H1 (cell line): ENCODE data around the gene PDZD2. TPM values are rescaled to one million over a fixed set of nuclear protein-coding genes. Genes with fewer than 3 reads are reported as not detected.

ENCODE experiments used
- CTCF ChIA-PET: fragments of 300-600 bp; sonication (Branson Sonifier 250); formaldehyde crosslinking; loops from one replicate; lab custom pipeline; 2021; ENCODE audit not compliant: partially characterized antibody; lab: Charles Lee
- POLR2A ChIA-PET: fragments of 300-600 bp; sonication (Branson Sonifier 250); formaldehyde crosslinking; loops from one replicate; lab custom pipeline; 2021; ENCODE audit warnings: inconsistent platforms; ENCODE audit not compliant: partially characterized antibody; lab: Charles Lee
- DNase-seq, 2 experiments: peaks; one replicate each; pipeline versions ENCODE4 v3.0.0 to v3.0.0-alpha.2; 2010 to 2022; ENCODE audit warnings: low spot score in 2 of 2, low read depth in 1 of 2, mixed read lengths in 1 of 2
- FAIRE-seq: peaks from 2 replicates; lab custom pipeline; 2011; peaks lifted over from hg19 to GRCh38; lab: Jason Lieb, UNC
- H2AFZ ChIP-seq: 2 replicates; pipeline ENCODE4 v1.8.1; 2012; ENCODE audit warnings: low read length, inconsistent platforms
- H2AK5ac ChIP-seq: 2 replicates; pipeline ENCODE4 v1.6.1; 2013; ENCODE audit warnings: low read depth, low read length
- H2BK120ac ChIP-seq: replicated peaks from 2 replicates; pipeline ENCODE3; 2013; ENCODE audit warnings: low read depth, low read length, inconsistent platforms
- H2BK12ac ChIP-seq: 2 replicates; pipeline ENCODE4 v1.6.1; 2013; ENCODE audit warnings: low read depth, low read length
- H2BK15ac ChIP-seq: 2 replicates; pipeline ENCODE4 v1.6.1; 2013; ENCODE audit warnings: low read length
- H2BK20ac ChIP-seq: 2 replicates; pipeline ENCODE4 v1.6.1; 2013; ENCODE audit warnings: low read length
- H2BK5ac ChIP-seq: 2 replicates; pipeline ENCODE4 v1.6.1; 2013; ENCODE audit warnings: low read depth, low read length
- H3K14ac ChIP-seq: 2 replicates; pipeline ENCODE4 v1.6.1; 2013; ENCODE audit warnings: inconsistent platforms; ENCODE audit not compliant: insufficient read length
- H3K18ac ChIP-seq: 2 replicates; pipeline ENCODE4 v1.6.1; 2013; ENCODE audit warnings: low read length; ENCODE audit errors: extremely low read depth
- H3K23ac ChIP-seq: 2 replicates; pipeline ENCODE4 v1.6.1; 2013; ENCODE audit warnings: inconsistent platforms; ENCODE audit not compliant: insufficient read length
- H3K23me2 ChIP-seq: 2 replicates; pipeline ENCODE4 v1.6.1; 2013; ENCODE audit warnings: low read depth, low read length
- H3K27ac ChIP-seq: 2 replicates; pipeline ENCODE4 v1.6.1; 2011; ENCODE audit warnings: low read depth, low read length, inconsistent platforms
- H3K27me3 ChIP-seq, 4 experiments: replicated peaks in 1 of 4; 1 replicate in 1 of 4; 2 replicates in 3 of 4; pipeline versions ENCODE4 v1.6.1 to v1.8.1; 2011 to 2013; ENCODE audit warnings: low read length in 3 of 4, mild to moderate bottlenecking in 3 of 4, inconsistent platforms in 2 of 4, mixed read lengths in 2 of 4, moderate library complexity in 1 of 4; ENCODE audit not compliant: control insufficient read depth in 3 of 4, insufficient read depth in 3 of 4; ENCODE audit errors: extremely low read depth in 1 of 4
- H3K36me3 ChIP-seq, 4 experiments: 2 replicates each; pipeline versions ENCODE4 v1.6.1 to v1.8.1; 2011 to 2013; ENCODE audit warnings: mild to moderate bottlenecking in 4 of 4, low read length in 3 of 4, moderate library complexity in 2 of 4, control low read depth in 1 of 4, inconsistent platforms in 1 of 4; ENCODE audit not compliant: insufficient read depth in 4 of 4, control insufficient read depth in 2 of 4
- H3K4ac ChIP-seq: replicated peaks from 2 replicates; pipeline ENCODE3; 2013; ENCODE audit warnings: low read length, low read depth, mixed read lengths, inconsistent platforms; ENCODE audit not compliant: insufficient read length
- H3K4me1 ChIP-seq, 4 experiments: replicated peaks in 1 of 4; 1 replicate in 1 of 4; 2 replicates in 3 of 4; pipeline versions ENCODE4 v1.6.1 to v1.8.1; 2011 to 2013; ENCODE audit warnings: low read length in 3 of 4, inconsistent platforms in 2 of 4, mixed read lengths in 1 of 4; ENCODE audit not compliant: insufficient read depth in 4 of 4, control insufficient read depth in 3 of 4
- H3K4me2 ChIP-seq, 2 experiments: 2 replicates each; pipeline versions ENCODE4 v1.6.1 to v1.8.1; 2011 to 2013; ENCODE audit warnings: low read depth in 2 of 2, low read length in 2 of 2, control low read depth in 1 of 2, inconsistent platforms in 1 of 2, mild to moderate bottlenecking in 1 of 2; ENCODE audit not compliant: insufficient read depth in 1 of 2
- H3K4me3 ChIP-seq, 4 experiments: fragments of 200-600, 300-600 bp in 1 of 4; sonication (generic), shearing (Covaris generic), sonication (Bioruptor Twin) in 1 of 4; 2 replicates each; pipeline versions ENCODE4 v1.5.1 to v1.8.1; 2011 to 2016; ENCODE audit warnings: low read length in 4 of 4, low read depth in 3 of 4, control low read depth in 2 of 4, inconsistent platforms in 2 of 4, mild to moderate bottlenecking in 2 of 4, mixed read lengths in 1 of 4, moderate library complexity in 1 of 4; ENCODE audit not compliant: insufficient read depth in 2 of 4; ENCODE audit errors: extremely low read depth in 1 of 4
- H3K56ac ChIP-seq: replicated peaks from 2 replicates; pipeline ENCODE3; 2013; ENCODE audit warnings: low read depth, mild to moderate bottlenecking, mixed read lengths, low read length, inconsistent platforms; ENCODE audit not compliant: insufficient read length
- H3K79me1 ChIP-seq: 2 replicates; pipeline ENCODE4 v1.6.1; 2013; ENCODE audit warnings: low read depth, low read length, control low read depth
- H3K79me2 ChIP-seq, 2 experiments: 2 replicates each; pipeline versions ENCODE4 v1.6.1 to v1.8.1; 2012 to 2013; ENCODE audit warnings: low read length in 2 of 2, mild to moderate bottlenecking in 2 of 2, inconsistent platforms in 1 of 2; ENCODE audit not compliant: insufficient read depth in 2 of 2, control insufficient read depth in 1 of 2
- H3K9ac ChIP-seq, 4 experiments: replicated peaks in 1 of 4; 1 replicate in 1 of 4; 2 replicates in 3 of 4; pipeline versions ENCODE4 v1.6.1 to v1.8.1; 2011 to 2013; ENCODE audit warnings: low read depth in 3 of 4, low read length in 3 of 4, control low read depth in 2 of 4, mild to moderate bottlenecking in 2 of 4, moderate library complexity in 2 of 4, inconsistent platforms in 1 of 4; ENCODE audit errors: extremely low read depth in 1 of 4
- H3K9me3 ChIP-seq, 2 experiments: 2 replicates each; pipeline versions ENCODE4 v1.6.1 to v1.8.1; 2012 to 2013; ENCODE audit warnings: mild to moderate bottlenecking in 2 of 2, moderate library complexity in 2 of 2, control low read depth in 1 of 2, inconsistent platforms in 1 of 2, low read depth in 1 of 2, low read length in 1 of 2, mixed read lengths in 1 of 2; ENCODE audit not compliant: insufficient read depth in 2 of 2
- H4K20me1 ChIP-seq, 2 experiments: replicated peaks in 1 of 2; 2 replicates each; pipeline versions ENCODE3 to v1.8.1; 2011 to 2013; ENCODE audit warnings: inconsistent platforms in 2 of 2, low read length in 2 of 2, mild to moderate bottlenecking in 1 of 2; ENCODE audit not compliant: insufficient read depth in 2 of 2, control insufficient read depth in 1 of 2
- H4K5ac ChIP-seq: 2 replicates; pipeline ENCODE4 v1.6.1; 2013; ENCODE audit warnings: low read length, low read depth, mixed read lengths, inconsistent platforms; ENCODE audit not compliant: insufficient read length
- H4K8ac ChIP-seq: 2 replicates; pipeline ENCODE4 v1.8.0; 2013; ENCODE audit warnings: mild to moderate bottlenecking, moderate library complexity, low read length, inconsistent platforms; ENCODE audit not compliant: insufficient read depth; ENCODE audit errors: extremely low read depth
- H4K91ac ChIP-seq: replicated peaks from 2 replicates; pipeline ENCODE3; 2013; ENCODE audit warnings: low read length, mixed read lengths, inconsistent platforms; ENCODE audit not compliant: insufficient read length
- CHD2 ChIP-seq: IDR thresholded peaks from 2 replicates; pipeline ENCODE4 v1.6.1; 2012; ENCODE audit warnings: low read length, improper control_type of control experiment
- HDAC6 ChIP-seq: IDR thresholded peaks from one replicate; pipeline ENCODE4 v1.7.1; 2012; ENCODE audit warnings: low read depth, mild to moderate bottlenecking, inconsistent platforms, low read length, moderate library complexity
- JUND ChIP-seq: IDR thresholded peaks from 2 replicates; pipeline ENCODE4 v1.6.1; 2011; ENCODE audit warnings: mild to moderate bottlenecking, improper control_type of control experiment, low read length
- MAFK ChIP-seq: IDR thresholded peaks from 2 replicates; pipeline ENCODE4 v1.6.1; 2012; ENCODE audit warnings: low read depth, mild to moderate bottlenecking, improper control_type of control experiment, low read length
- NANOG ChIP-seq: IDR thresholded peaks from 2 replicates; pipeline ENCODE4 v1.6.1; 2011; ENCODE audit warnings: low read length, low read depth, mild to moderate bottlenecking, inconsistent platforms; ENCODE audit not compliant: insufficient read depth, poor library complexity, severe bottlenecking
- PHF8 ChIP-seq: fragments of 200-600 bp; sonication (generic); conservative IDR thresholded peaks from 2 replicates; pipeline ENCODE4 v1.7.1; 2012; ENCODE audit warnings: low read depth, mild to moderate bottlenecking, inconsistent platforms, low read length, moderate library complexity
- POLR2A ChIP-seq, 2 experiments: IDR thresholded peaks; 1 replicate in 1 of 2; 2 replicates in 1 of 2; pipeline ENCODE4 v1.6.1; 2011; ENCODE audit warnings: low read depth in 2 of 2, low read length in 2 of 2, mild to moderate bottlenecking in 2 of 2; ENCODE audit errors: control extremely low read depth in 1 of 2
- POLR2AphosphoS5 ChIP-seq: IDR thresholded peaks from 2 replicates; pipeline ENCODE4 v1.6.1; 2011; ENCODE audit warnings: low read depth, low read length
- POU5F1 ChIP-seq: IDR thresholded peaks from 2 replicates; pipeline ENCODE4 v1.6.1; 2011; ENCODE audit warnings: low read depth, mild to moderate bottlenecking, low read length, moderate library complexity
- RAD21 ChIP-seq, 2 experiments: IDR thresholded peaks in 1 of 2; conservative IDR thresholded peaks in 1 of 2; 2 replicates each; pipeline ENCODE4 v1.6.1; 2011; ENCODE audit warnings: low read depth in 2 of 2, low read length in 2 of 2, improper control_type of control experiment in 1 of 2, inconsistent platforms in 1 of 2, mild to moderate bottlenecking in 1 of 2, moderate library complexity in 1 of 2
- SUZ12 ChIP-seq: fragments of 200-600 bp; sonication (generic); IDR thresholded peaks from 2 replicates; pipeline ENCODE4 v1.6.1; 2012; ENCODE audit warnings: mild to moderate bottlenecking, inconsistent platforms, low read length, moderate library complexity, mixed read lengths
- YY1 ChIP-seq: IDR thresholded peaks from 2 replicates; pipeline ENCODE4 v1.6.1; 2011; ENCODE audit warnings: low read depth, mild to moderate bottlenecking, low read length
- WGBS, 2 experiments: shearing (Covaris generic) in 1 of 2; methylation state at CpG; one replicate each; pipeline versions ENCODE4 v1.1.6 to v1.1.7; 2013 to 2015; ENCODE audit warnings: low lambda C conversion rate in 2 of 2, mixed read lengths in 2 of 2, inconsistent platforms in 1 of 2, low coverage in 1 of 2, missing lambda C conversion rate in 1 of 2; ENCODE audit not compliant: insufficient replicate concordance in 2 of 2, insufficient coverage in 1 of 2, insufficient read length in 1 of 2; ENCODE audit errors: extremely low coverage in 1 of 2, missing lambda C conversion rate in 1 of 2; 5-methylcytosine and 5-hydroxymethylcytosine counted together
- polyA plus RNA-seq, 7 experiments: library from polyadenylated mRNA; depleted of rRNA in 3 of 7; stranded (reverse) in 5 of 7; unstranded in 2 of 7; fragments of >200 nt in 5 of 7; fragments of 200-250 nt in 2 of 7; gene quantifications; 1 replicate in 5 of 7; 2 replicates in 1 of 7; 4 replicates in 1 of 7; pipeline versions ENCODE4 v1.2.1 to v1.2.3, GENCODE V29; 2011 to 2013; ENCODE audit warnings: missing spikeins in 2 of 7, mixed read lengths in 2 of 7
- total RNA-seq: library from RNA; stranded (reverse); fragmentation: NEBNext Ultra II Directional; extraction: Animal tissue kit (Norgen Biotek cat#: 25700); gene quantifications from 2 replicates; pipeline ENCODE4 v1.2.1, GENCODE V29; 2021
- TF ChIP-seq, protein P1 (sequence below): IDR thresholded peaks from 2 replicates; pipeline ENCODE4 v1.6.1; 2011; ENCODE audit warnings: low read depth, mild to moderate bottlenecking, low read length; ENCODE audit not compliant: insufficient read depth
- TF ChIP-seq, protein P2 (sequence below): IDR thresholded peaks from 2 replicates; pipeline ENCODE4 v1.6.1; 2012; ENCODE audit warnings: inconsistent platforms

The PDZD2 gene
- total and polyA plus RNA-seq, 2 of the 8 experiments (the other 6 are each of a cell fraction or from before 2014, with no cell fraction given): 1.2 to 6.8 TPM

DNA sequence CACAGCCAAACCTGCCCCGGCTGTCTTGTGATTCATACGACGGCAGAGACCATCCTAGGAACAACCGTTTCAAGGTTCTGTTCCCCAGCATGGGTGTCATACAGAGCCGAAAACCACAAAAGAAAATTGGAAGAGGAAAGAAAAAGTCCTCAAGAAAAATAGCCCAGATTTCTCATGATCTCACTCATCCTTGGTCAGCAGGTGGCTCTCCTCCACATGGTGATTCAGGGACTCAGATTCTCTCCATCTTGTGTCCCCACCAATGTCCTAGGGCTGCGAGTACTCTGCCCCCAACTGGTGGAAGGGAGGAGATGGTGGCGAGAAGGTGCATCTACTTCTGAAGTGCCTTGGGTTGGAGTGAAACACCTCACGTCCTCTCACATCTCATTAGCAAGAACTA, 25.6 kb downstream of the PDZD2 start:
- ChIA-PET POLR2A (no interaction called here), CTCF (interaction anchor here (0.5 to 2.9 kb wide), 24 partner anchors 8 to 418 kb away, joined by 3 to 24 read pairs (median 4); no protein-coding TSS in a partner anchor)
- no peak overlapping the region for H2BK5ac ChIP-seq
- no peaks in the 10 kb centered on the region for H3K36me3 ChIP-seq
- WGBS, 2 experiments: 78% methylated on average over 8 of the region's 8 CpGs; no CpG with 5 or more reads in 1 of the 2 experiments
- H2BK120ac ChIP-seq: no peak overlapping the region
- H4K20me1 ChIP-seq: no peaks in the 10 kb centered on the region
- no peak overlapping the region for H2BK12ac ChIP-seq
- no peak overlapping the region for H3K56ac ChIP-seq
- H3K4me3 ChIP-seq: no peak overlapping the region
- H3K9me3 ChIP-seq: no peaks in the 10 kb centered on the region
- H3K4me1 ChIP-seq: no peaks in the 10 kb centered on the region
- H3K9ac ChIP-seq: no peak overlapping the region
- no peaks in the 10 kb centered on the region for H3K23me2 ChIP-seq
- FAIRE-seq (peak; percentile 55), DNase-seq (peak; percentile 60 to 75)
- no peak overlapping the region for H3K4ac ChIP-seq
- H3K79me2 ChIP-seq: no peaks in the 10 kb centered on the region
- H4K91ac ChIP-seq: no peak overlapping the region
- no peaks in the 10 kb centered on the region for H3K27me3 ChIP-seq
- H3K14ac ChIP-seq: no peak overlapping the region
- no peak overlapping the region for H2AFZ ChIP-seq
- no peak overlapping the region for H4K8ac ChIP-seq
- no peak overlapping the region for H3K23ac ChIP-seq
- H4K5ac ChIP-seq: no peak overlapping the region
- no peak overlapping the region for H3K18ac ChIP-seq
- no peak overlapping the region for H2AK5ac ChIP-seq
- H2BK20ac ChIP-seq: no peak overlapping the region
- H3K79me1 ChIP-seq: no peaks in the 10 kb centered on the region
- peak overlapping the region; percentile 21; the same call in 1 of the 2 replicates for H2BK15ac ChIP-seq
- H3K4me2 ChIP-seq: no peak overlapping the region
- H3K27ac ChIP-seq: no peak overlapping the region
- TF ChIP-seq CHD2 (no peak), PHF8 (no peak), RAD21 (IDR thresholded peaks at IDR 0.05 in 1 of 2, conservative IDR thresholded peaks at IDR 0.05 in 1 of 2; ENCODE audit: low read depth in 2 of 2, low read length in 2 of 2) (peak; percentile 80 to 85), NANOG (no peak), SUZ12 (no peak), POU5F1 (no peak), HDAC6 (no peak), POLR2AphosphoS5 (no peak), MAFK (no peak), POLR2A (IDR thresholded peaks at IDR 0.05; ENCODE audit: control extremely low read depth in 1 of 2, low read depth in 2 of 2, low read length in 2 of 2) (no peak), YY1 (peak; percentile 86), JUND (no peak)
- TF ChIP-seq, protein P1, sequence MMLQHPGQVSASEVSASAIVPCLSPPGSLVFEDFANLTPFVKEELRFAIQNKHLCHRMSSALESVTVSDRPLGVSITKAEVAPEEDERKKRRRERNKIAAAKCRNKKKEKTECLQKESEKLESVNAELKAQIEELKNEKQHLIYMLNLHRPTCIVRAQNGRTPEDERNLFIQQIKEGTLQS: no peak
- TF ChIP-seq, protein P2, sequence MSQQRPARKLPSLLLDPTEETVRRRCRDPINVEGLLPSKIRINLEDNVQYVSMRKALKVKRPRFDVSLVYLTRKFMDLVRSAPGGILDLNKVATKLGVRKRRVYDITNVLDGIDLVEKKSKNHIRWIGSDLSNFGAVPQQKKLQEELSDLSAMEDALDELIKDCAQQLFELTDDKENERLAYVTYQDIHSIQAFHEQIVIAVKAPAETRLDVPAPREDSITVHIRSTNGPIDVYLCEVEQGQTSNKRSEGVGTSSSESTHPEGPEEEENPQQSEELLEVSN: no peak
